Calu3 (cell line): ENCODE measurements around the gene OCEL1. TPM values are rescaled to one million over a fixed set of nuclear protein-coding genes. Genes with fewer than 3 reads are reported as not detected.
"Not testable (repeated sequence)": the region's sequence is repeated elsewhere in the genome, so short reads cannot be mapped to it uniquely, and the experiment has no call there.

Experiments used
- BruUV-seq: library from RNA; stranded (reverse); fragments of 400-500 nt; replicated peaks from 2 replicates; lab custom pipeline; 2021; lab: Mats Ljungman, UMichigan
- CTCF ChIA-PET: fragments of 300-600 bp; sonication (Branson Sonifier 250); formaldehyde crosslinking; loops from one replicate; lab custom pipeline; 2022; ENCODE audit warnings: antibody characterized with exemption; lab: Charles Lee
- DNase-seq: peaks from one replicate; pipeline ENCODE4 v3.0.0; 2022
- H3K27ac Mint-ChIP-seq: one replicate; pipeline ENCODE4 v1.8.0; 2022; ENCODE audit warnings: mixed read lengths; ENCODE audit not compliant: unreplicated experiment
- H3K27me3 Mint-ChIP-seq: one replicate; pipeline ENCODE4 v1.8.0; 2022; ENCODE audit warnings: mixed read lengths; ENCODE audit not compliant: unreplicated experiment
- H3K36me3 Mint-ChIP-seq: one replicate; pipeline ENCODE4 v1.8.0; 2022; ENCODE audit warnings: mild to moderate bottlenecking, moderate library complexity, mixed read lengths; ENCODE audit not compliant: insufficient read depth, unreplicated experiment
- H3K4me1 Mint-ChIP-seq: one replicate; pipeline ENCODE4 v1.8.0; 2022; ENCODE audit warnings: mild to moderate bottlenecking, low read depth, mixed read lengths; ENCODE audit not compliant: unreplicated experiment
- H3K4me3 Mint-ChIP-seq: one replicate; pipeline ENCODE4 v1.8.0; 2022; ENCODE audit warnings: mild to moderate bottlenecking, low read depth, moderate library complexity, mixed read lengths; ENCODE audit not compliant: unreplicated experiment
- H3K9me3 Mint-ChIP-seq: one replicate; pipeline ENCODE4 v1.8.0; 2022; ENCODE audit warnings: low read depth, mixed read lengths; ENCODE audit not compliant: unreplicated experiment
- intact Hi-C: fragments of 100-400 bp; cut with micrococcal nuclease; formaldehyde crosslinking; loops from one replicate; pipeline ENCODE4 v1.10.0; 2022; ENCODE audit not compliant: unreplicated experiment
- total RNA-seq: library from RNA; stranded (reverse); gene quantifications from 2 replicates; pipeline ENCODE4 v1.2.3, GENCODE V29; 2022
- TF ChIP-seq, protein P1 (sequence below): fragments of 200-600 bp; IDR thresholded peaks from one replicate; pipeline ENCODE4 v1.8.0; 2022; ENCODE audit warnings: antibody characterized with exemption; ENCODE audit not compliant: unreplicated experiment

Gene OCEL1
- total RNA-seq, 1 experiment from 2014 or later, result 12.2 TPM

- CTCF ChIA-PET, result no interaction called here
These were observed 40.0 kb downstream of the OCEL1 start for GRCh38 chr19:17266026-17266425.

DNA sequence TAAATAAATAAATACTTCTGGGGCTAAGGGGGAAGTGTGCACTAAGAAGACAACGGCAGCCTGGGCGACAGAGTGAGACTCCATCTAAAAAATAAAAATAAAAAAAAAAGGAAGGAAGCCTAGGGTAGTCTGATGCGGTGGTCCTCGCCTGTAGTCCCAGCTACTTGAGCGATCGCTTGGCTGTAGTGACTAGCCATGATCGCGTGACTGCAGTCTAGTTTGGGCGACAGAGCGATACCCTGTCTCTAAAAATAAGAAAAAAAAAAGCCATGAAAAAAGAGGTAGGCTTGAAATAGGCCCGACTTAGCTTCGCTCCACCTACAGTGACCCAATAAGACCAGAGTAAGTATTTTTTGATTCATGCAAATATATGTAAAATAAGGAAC lies 40.6 kb downstream of the OCEL1 start:
- TF ChIP-seq, protein P1, sequence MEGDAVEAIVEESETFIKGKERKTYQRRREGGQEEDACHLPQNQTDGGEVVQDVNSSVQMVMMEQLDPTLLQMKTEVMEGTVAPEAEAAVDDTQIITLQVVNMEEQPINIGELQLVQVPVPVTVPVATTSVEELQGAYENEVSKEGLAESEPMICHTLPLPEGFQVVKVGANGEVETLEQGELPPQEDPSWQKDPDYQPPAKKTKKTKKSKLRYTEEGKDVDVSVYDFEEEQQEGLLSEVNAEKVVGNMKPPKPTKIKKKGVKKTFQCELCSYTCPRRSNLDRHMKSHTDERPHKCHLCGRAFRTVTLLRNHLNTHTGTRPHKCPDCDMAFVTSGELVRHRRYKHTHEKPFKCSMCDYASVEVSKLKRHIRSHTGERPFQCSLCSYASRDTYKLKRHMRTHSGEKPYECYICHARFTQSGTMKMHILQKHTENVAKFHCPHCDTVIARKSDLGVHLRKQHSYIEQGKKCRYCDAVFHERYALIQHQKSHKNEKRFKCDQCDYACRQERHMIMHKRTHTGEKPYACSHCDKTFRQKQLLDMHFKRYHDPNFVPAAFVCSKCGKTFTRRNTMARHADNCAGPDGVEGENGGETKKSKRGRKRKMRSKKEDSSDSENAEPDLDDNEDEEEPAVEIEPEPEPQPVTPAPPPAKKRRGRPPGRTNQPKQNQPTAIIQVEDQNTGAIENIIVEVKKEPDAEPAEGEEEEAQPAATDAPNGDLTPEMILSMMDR, result no peak
- Mint-ChIP-seq H3K4me1 (peaks cover 15% of the 10 kb centered on the region), H3K4me3 (peak overlapping the region; percentile 79), H3K36me3 (peaks cover 36% of the 10 kb centered on the region), H3K9me3 (no peaks in the 10 kb centered on the region), H3K27ac (peak overlapping the region; percentile 100), H3K27me3 (no peaks in the 10 kb centered on the region)
- CTCF ChIA-PET, result interaction anchor here (0.5 to 0.6 kb wide), 2 partner anchors 49 to 445 kb away, joined by 3 to 6 read pairs; no protein-coding TSS in a partner anchor
- intact Hi-C loops, result no loop called here
- no peak for DNase-seq
- no TSS peak for BruUV-seq

More at GRCh38 chr19:17266026-17266425, 40.0 kb downstream of the OCEL1 start:
- DNase-seq, result no peak
- Mint-ChIP-seq H3K4me1 (peaks cover 17% of the 10 kb centered on the region), H3K27ac (no peak overlapping the region), H3K27me3 (no peaks in the 10 kb centered on the region), H3K36me3 (peaks cover 36% of the 10 kb centered on the region), H3K4me3 (no peak overlapping the region), H3K9me3 (no peaks in the 10 kb centered on the region)
- intact Hi-C loops, result no loop called here
- BruUV-seq, result no TSS peak
- TF ChIP-seq, protein P1, result no peak

GRCh38 chr19:17266975-17267788 lies 41.2 kb downstream of the OCEL1 start, which contains the start of gene BABAM1:
Gene BABAM1, plus strand, starts transcription at chr19:17267443. Its CDS starts 1,364 bp downstream, at chr19:17268807.
- peaks cover 36% of the 10 kb centered on the region for H3K36me3 Mint-ChIP-seq
- DNase-seq, result peak; percentile 94
- peaks cover 15% of the 10 kb centered on the region for H3K4me1 Mint-ChIP-seq
- H3K9me3 Mint-ChIP-seq, result no peaks in the 10 kb centered on the region
- intact Hi-C loops, result no loop called here
- no TSS peak for BruUV-seq
- H3K4me3 Mint-ChIP-seq, result peak within 1 kb of the TSS; percentile 79
- peak within 1 kb of the TSS; percentile 100 for H3K27ac Mint-ChIP-seq
- TF ChIP-seq, protein P1, result no peak
- CTCF ChIA-PET, result interaction anchor here (0.5 to 0.6 kb wide), 2 partner anchors 49 to 445 kb away, joined by 3 to 6 read pairs; no protein-coding TSS in a partner anchor
- H3K27me3 Mint-ChIP-seq, result no peaks in the 10 kb centered on the region

DNA sequence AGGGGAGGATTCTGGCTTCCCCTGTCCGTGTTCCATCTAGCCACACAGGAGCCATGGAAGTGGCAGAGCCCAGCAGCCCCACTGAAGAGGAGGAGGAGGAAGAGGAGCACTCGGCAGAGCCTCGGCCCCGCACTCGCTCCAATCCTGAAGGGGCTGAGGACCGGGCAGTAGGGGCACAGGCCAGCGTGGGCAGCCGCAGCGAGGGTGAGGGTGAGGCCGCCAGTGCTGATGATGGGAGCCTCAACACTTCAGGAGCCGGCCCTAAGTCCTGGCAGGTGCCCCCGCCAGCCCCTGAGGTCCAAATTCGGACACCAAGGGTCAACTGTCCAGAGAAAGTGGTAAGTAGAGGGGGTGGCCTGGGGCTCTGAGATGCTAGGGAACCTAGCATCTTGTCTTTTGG lies 42.7 kb downstream of the OCEL1 start:
- H3K36me3 Mint-ChIP-seq, result peaks cover 36% of the 10 kb centered on the region
- CTCF ChIA-PET, result interaction anchor here (0.7 kb wide), 1 partner anchor 37 kb away, joined by 6 read pairs; no protein-coding TSS in a partner anchor
- no peak for DNase-seq

GRCh38 chr19:17274892-17275291 lies 48.9 kb downstream of the OCEL1 start:
- H3K9me3 Mint-ChIP-seq, H3K27me3 Mint-ChIP-seq, intact Hi-C loops, H3K4me1 Mint-ChIP-seq, H3K4me3 Mint-ChIP-seq, CTCF ChIA-PET, H3K27ac Mint-ChIP-seq, BruUV-seq, DNase-seq: not testable (repeated sequence)
- peaks cover 25% of the 10 kb centered on the region for H3K36me3 Mint-ChIP-seq

More for the DNA sequence above, 42.7 kb downstream of the OCEL1 start:
- Mint-ChIP-seq H3K4me3 (peak overlapping the region; percentile 79), H3K9me3 (no peaks in the 10 kb centered on the region), H3K4me1 (peaks cover 15% of the 10 kb centered on the region), H3K27ac (no peak overlapping the region), H3K27me3 (no peaks in the 10 kb centered on the region)
- TF ChIP-seq, protein P1, result no peak
- BruUV-seq, result no TSS peak
- intact Hi-C loops, result no loop called here
